Hippocampal formation (tissue), 2 donors: ENCODE measurements around the gene TMPRSS11D.

Source experiments
- DNase-seq, 2 donors: peaks; one replicate each; lab custom pipeline; 2025; lab: John Stamatoyannopoulos, UW

The TMPRSS11D gene

GRCh38 chr4:67883902-67884301 lies at the start of gene TMPRSS11D:
Gene TMPRSS11D (minus strand): TSS chr4:67884002. CDS start chr4:67883933, 69 bp downstream.
- no peak for DNase-seq

GRCh38 chr4:67933038-67933437 lies 49.2 kb upstream of the TMPRSS11D start:
- DNase-seq, result no peak

GRCh38 chr4:67931256-67931655 lies 47.5 kb upstream of the TMPRSS11D start:
- no peak for DNase-seq

GRCh38 chr4:67929426-67929825 lies 45.6 kb upstream of the TMPRSS11D start:
- no peak for DNase-seq

GRCh38 chr4:67928546-67928945 lies 44.7 kb upstream of the TMPRSS11D start:
- DNase-seq, result no peak

- DNase-seq, result no peak
These were observed 43.4 kb upstream of the TMPRSS11D start for GRCh38 chr4:67927251-67927650.

- DNase-seq, result no peak
These were observed 42.7 kb upstream of the TMPRSS11D start for GRCh38 chr4:67926485-67926884.

GRCh38 chr4:67922697-67923096 lies 38.9 kb upstream of the TMPRSS11D start:
- no peak for DNase-seq

- DNase-seq, result no peak
These were observed 34.6 kb upstream of the TMPRSS11D start for GRCh38 chr4:67918428-67918827.

- DNase-seq, result no peak
These were observed 31.7 kb upstream of the TMPRSS11D start for GRCh38 chr4:67915400-67915966.

- DNase-seq, result no peak
These were observed 28.3 kb upstream of the TMPRSS11D start for GRCh38 chr4:67912080-67912479.

GRCh38 chr4:67911638-67912037 lies 27.8 kb upstream of the TMPRSS11D start:
- DNase-seq, result no peak

GRCh38 chr4:67911141-67911540 lies 27.3 kb upstream of the TMPRSS11D start:
- DNase-seq, result no peak

GRCh38 chr4:67910585-67910905 lies 26.7 kb upstream of the TMPRSS11D start:
- DNase-seq, result no peak

- no peak for DNase-seq
These were observed 26.2 kb upstream of the TMPRSS11D start for GRCh38 chr4:67909905-67910584.

GRCh38 chr4:67907650-67908049 lies 23.8 kb upstream of the TMPRSS11D start:
- DNase-seq, result no peak

GRCh38 chr4:67899096-67899495 lies 15.3 kb upstream of the TMPRSS11D start:
- no peak for DNase-seq

- no peak for DNase-seq
These were observed 13.9 kb upstream of the TMPRSS11D start for GRCh38 chr4:67897686-67898085.

GRCh38 chr4:67896421-67897065 lies 12.7 kb upstream of the TMPRSS11D start:
- DNase-seq, result no peak

GRCh38 chr4:67894659-67895058 lies 10.9 kb upstream of the TMPRSS11D start:
- DNase-seq, result no peak

- DNase-seq, result no peak
These were observed 9.1 kb upstream of the TMPRSS11D start for GRCh38 chr4:67892905-67893304.

- no peak for DNase-seq
These were observed 8.5 kb upstream of the TMPRSS11D start for GRCh38 chr4:67892253-67892652.

- no peak for DNase-seq
These were observed 7.8 kb upstream of the TMPRSS11D start for GRCh38 chr4:67891645-67892044.

GRCh38 chr4:67886281-67886680 lies 2.5 kb upstream of the TMPRSS11D start:
- DNase-seq, result no peak
